ENCODE data around the gene YPEL2.

YPEL2 gene

GRCh38 chr17:59441464-59442096, 110.1 kb downstream of the YPEL2 start:
- DNase-seq (ENCODE audit: extremely low spot score): no peak
- ChIA-PET CTCF (interaction anchor here (0.8 to 23.0 kb wide), 29 partner anchors 10 to 635 kb away, joined by 3 to 207 read pairs (median 4); partner anchors contain the start of gene GDPD1), POLR2A (interaction anchor here (0.6 kb wide), 1 partner anchor 221 kb away, joined by 6 read pairs; no protein-coding TSS in a partner anchor)
- TF ChIP-seq, protein P1, sequence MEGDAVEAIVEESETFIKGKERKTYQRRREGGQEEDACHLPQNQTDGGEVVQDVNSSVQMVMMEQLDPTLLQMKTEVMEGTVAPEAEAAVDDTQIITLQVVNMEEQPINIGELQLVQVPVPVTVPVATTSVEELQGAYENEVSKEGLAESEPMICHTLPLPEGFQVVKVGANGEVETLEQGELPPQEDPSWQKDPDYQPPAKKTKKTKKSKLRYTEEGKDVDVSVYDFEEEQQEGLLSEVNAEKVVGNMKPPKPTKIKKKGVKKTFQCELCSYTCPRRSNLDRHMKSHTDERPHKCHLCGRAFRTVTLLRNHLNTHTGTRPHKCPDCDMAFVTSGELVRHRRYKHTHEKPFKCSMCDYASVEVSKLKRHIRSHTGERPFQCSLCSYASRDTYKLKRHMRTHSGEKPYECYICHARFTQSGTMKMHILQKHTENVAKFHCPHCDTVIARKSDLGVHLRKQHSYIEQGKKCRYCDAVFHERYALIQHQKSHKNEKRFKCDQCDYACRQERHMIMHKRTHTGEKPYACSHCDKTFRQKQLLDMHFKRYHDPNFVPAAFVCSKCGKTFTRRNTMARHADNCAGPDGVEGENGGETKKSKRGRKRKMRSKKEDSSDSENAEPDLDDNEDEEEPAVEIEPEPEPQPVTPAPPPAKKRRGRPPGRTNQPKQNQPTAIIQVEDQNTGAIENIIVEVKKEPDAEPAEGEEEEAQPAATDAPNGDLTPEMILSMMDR (IDR thresholded peaks at IDR 0.05; ENCODE audit: control extremely low read depth, extremely low read depth, low read depth, missing control alignments): no peak

- TF ChIP-seq, protein P1 (IDR thresholded peaks at IDR 0.05; ENCODE audit: control extremely low read depth, extremely low read depth, low read depth, missing control alignments): no peak
- ChIA-PET POLR2A (no interaction called here), CTCF (interaction anchor here (1.1 to 23.0 kb wide), 8 partner anchors 9 to 129 kb away, joined by 3 to 207 read pairs (median 11); no protein-coding TSS in a partner anchor)
- no peak for DNase-seq (ENCODE audit: extremely low spot score)
Observed at GRCh38 chr17:59443106-59443505, 111.7 kb downstream of the YPEL2 start.

Measured in GM10248 (cell line).